ENCODE data around the gene CAD.
A peak's percentile ranks its signal among the peaks of the same experiment; 100 is the strongest.
"Not testable (repeated sequence)": the region's sequence is repeated elsewhere in the genome, so short reads cannot be mapped to it uniquely, and the experiment has no call there.

The CAD gene

GRCh38 chr2:27217173-27218121, at the start of gene CAD:
Gene CAD, plus strand, starts transcription at chr2:27217369. Its CDS starts 183 bp downstream, at chr2:27217552.
- DNase-seq (ENCODE audit: low spot score), result peak; percentile 87

- no peak for DNase-seq (ENCODE audit: low spot score)
These were observed 46.4 kb upstream of the CAD start for GRCh38 chr2:27170581-27171337.

- DNase-seq (ENCODE audit: low spot score), result no peak
These were observed 45.8 kb upstream of the CAD start for GRCh38 chr2:27171351-27171848.

- DNase-seq (ENCODE audit: low spot score), result no peak
These were observed 42.5 kb upstream of the CAD start for GRCh38 chr2:27174638-27175037.

- DNase-seq (ENCODE audit: low spot score), result no peak
These were observed 41.8 kb upstream of the CAD start for GRCh38 chr2:27175330-27175729.

- not testable (repeated sequence) for DNase-seq (ENCODE audit: low spot score)
These were observed 41.4 kb upstream of the CAD start for GRCh38 chr2:27175781-27176180.

GRCh38 chr2:27177441-27178351, 39.5 kb upstream of the CAD start:
- DNase-seq (ENCODE audit: low spot score), result no peak

GRCh38 chr2:27178469-27178868, 38.7 kb upstream of the CAD start:
- no peak for DNase-seq (ENCODE audit: low spot score)

- no peak for DNase-seq (ENCODE audit: low spot score)
These were observed 37.7 kb upstream of the CAD start for GRCh38 chr2:27179344-27180000.

GRCh38 chr2:27182346-27182745, 34.8 kb upstream of the CAD start:
- no peak for DNase-seq (ENCODE audit: low spot score)

GRCh38 chr2:27184115-27184514, 33.1 kb upstream of the CAD start:
- DNase-seq (ENCODE audit: low spot score), result no peak

- DNase-seq (ENCODE audit: low spot score), result no peak
These were observed 31.7 kb upstream of the CAD start for GRCh38 chr2:27185331-27186026.

- no peak for DNase-seq (ENCODE audit: low spot score)
These were observed 30.4 kb upstream of the CAD start for GRCh38 chr2:27186613-27187345.

- no peak for DNase-seq (ENCODE audit: low spot score)
These were observed 27.2 kb upstream of the CAD start for GRCh38 chr2:27189989-27190388.

GRCh38 chr2:27191070-27191829, 25.9 kb upstream of the CAD start:
- peak; percentile 59 for DNase-seq (ENCODE audit: low spot score)

GRCh38 chr2:27194538-27195354, 22.4 kb upstream of the CAD start:
- DNase-seq (ENCODE audit: low spot score), result peak; percentile 11

- DNase-seq (ENCODE audit: low spot score), result not testable (repeated sequence)
These were observed 21.4 kb upstream of the CAD start for GRCh38 chr2:27195799-27196198.

GRCh38 chr2:27198068-27198467, 19.1 kb upstream of the CAD start:
- not testable (repeated sequence) for DNase-seq (ENCODE audit: low spot score)
